Endothelial cell of umbilical vein (primary cell): Measurements from ENCODE around the gene KCNJ16. TPM values are rescaled to one million over a fixed set of nuclear protein-coding genes. Genes with fewer than 3 reads are reported as not detected.

Experiments used
- BruUV-seq: library from RNA; stranded (reverse); fragments of 400-500 nt; replicated peaks from 2 replicates; lab custom pipeline; 2021; lab: Mats Ljungman, UMichigan
- CTCF ChIA-PET: fragments of 300-600, 350-600 bp; sonication (Branson Sonifier 250); formaldehyde crosslinking; loops from one replicate; lab custom pipeline; 2021; ENCODE audit warnings: antibody characterized with exemption, inconsistent platforms; lab: Charles Lee
- POLR2A ChIA-PET: fragments of 300-600, 350-600 bp; sonication (Branson Sonifier 250); formaldehyde crosslinking; loops from one replicate; lab custom pipeline; 2021; ENCODE audit warnings: antibody characterized with exemption, inconsistent platforms; lab: Charles Lee
- DNase-seq: peaks from one replicate; pipeline ENCODE4 v3.0.0-alpha.2; 2011; ENCODE audit warnings: low read depth, low spot score
- FAIRE-seq: peaks from 2 replicates; lab custom pipeline; 2011; peaks lifted over from hg19 to GRCh38; lab: Jason Lieb, UNC
- H2AFZ ChIP-seq: 2 replicates; pipeline ENCODE4 v1.6.0; 2012; ENCODE audit warnings: low read depth, low read length, control low read depth, inconsistent platforms
- H3K27ac ChIP-seq: 2 replicates; pipeline ENCODE4 v1.5.1; 2011; ENCODE audit warnings: low read depth, mild to moderate bottlenecking, control low read depth, low read length, moderate library complexity; ENCODE audit not compliant: insufficient read depth
- H3K27me3 ChIP-seq, 2 experiments: 2 replicates each; pipeline versions ENCODE4 v1.6.0 to v1.6.1; 2011; ENCODE audit warnings: low read length in 2 of 2, mixed read lengths in 1 of 2; ENCODE audit not compliant: control insufficient read depth in 2 of 2, insufficient read depth in 2 of 2
- H3K36me3 ChIP-seq, 2 experiments: 2 replicates in 1 of 2; 3 replicates in 1 of 2; pipeline ENCODE4 v1.5.1; 2011; ENCODE audit warnings: low read length in 2 of 2, mild to moderate bottlenecking in 1 of 2, moderate library complexity in 1 of 2; ENCODE audit not compliant: control insufficient read depth in 2 of 2, insufficient read depth in 2 of 2; ENCODE audit errors: extremely low read depth in 1 of 2
- H3K4me1 ChIP-seq: 3 replicates; pipeline ENCODE4 v1.5.1; 2011; ENCODE audit warnings: mild to moderate bottlenecking, low read length; ENCODE audit not compliant: control insufficient read depth, insufficient read depth; ENCODE audit errors: extremely low read depth
- H3K4me2 ChIP-seq: 2 replicates; pipeline ENCODE4 v1.6.1; 2011; ENCODE audit warnings: low read length, control low read depth, mixed read lengths; ENCODE audit not compliant: insufficient read depth
- H3K4me3 ChIP-seq, 3 experiments: fragments of 200-600 bp in 1 of 3; sonication (generic), shearing (Covaris generic) in 1 of 3; replicated peaks in 1 of 3; 2 replicates each; pipeline ENCODE4 v1.5.1; 2011 to 2016; ENCODE audit warnings: control low read depth in 3 of 3, low read length in 3 of 3, mild to moderate bottlenecking in 2 of 3, inconsistent platforms in 1 of 3, low read depth in 1 of 3, moderate library complexity in 1 of 3; ENCODE audit not compliant: insufficient read depth in 1 of 3
- H3K79me2 ChIP-seq: 2 replicates; pipeline ENCODE4 v1.6.0; 2012; ENCODE audit warnings: low read length, inconsistent platforms; ENCODE audit not compliant: control insufficient read depth, insufficient read depth
- H3K9ac ChIP-seq: replicated peaks from 2 replicates; pipeline ENCODE3; 2011; ENCODE audit warnings: low read length, control low read depth; ENCODE audit not compliant: insufficient read depth; ENCODE audit errors: extremely low read depth
- H3K9me1 ChIP-seq: replicated peaks from 3 replicates; pipeline ENCODE4 v1.6.0; 2011; ENCODE audit warnings: mild to moderate bottlenecking, low read length; ENCODE audit not compliant: control insufficient read depth, insufficient read depth; ENCODE audit errors: extremely low read depth
- H3K9me3 ChIP-seq: replicated peaks from 2 replicates; pipeline ENCODE4 v1.5.1; 2012; ENCODE audit warnings: low read length, inconsistent platforms; ENCODE audit not compliant: control insufficient read depth, insufficient read depth
- H4K20me1 ChIP-seq: replicated peaks from 2 replicates; pipeline ENCODE3; 2011; ENCODE audit warnings: mild to moderate bottlenecking, low read length; ENCODE audit not compliant: control insufficient read depth, insufficient read depth; ENCODE audit errors: extremely low read depth
- EZH2 ChIP-seq: IDR thresholded peaks from 2 replicates; pipeline ENCODE4 v1.6.1; 2012; ENCODE audit warnings: borderline replicate concordance, low read depth, mild to moderate bottlenecking, moderate library complexity, low read length, inconsistent platforms; ENCODE audit not compliant: severe bottlenecking
- FOS ChIP-seq: IDR thresholded peaks from 2 replicates; pipeline ENCODE4 v1.6.1; 2011; ENCODE audit warnings: mild to moderate bottlenecking, low read length, moderate library complexity, borderline replicate concordance; ENCODE audit not compliant: insufficient read depth
- JUN ChIP-seq: IDR thresholded peaks from 2 replicates; pipeline ENCODE4 v1.6.1; 2011; ENCODE audit warnings: borderline replicate concordance, low read depth; ENCODE audit not compliant: insufficient read length, insufficient read depth
- MAX ChIP-seq: IDR thresholded peaks from 2 replicates; pipeline ENCODE4 v1.6.1; 2011; ENCODE audit not compliant: insufficient read depth, insufficient read length
- MYC ChIP-seq: IDR thresholded peaks from one replicate; pipeline ENCODE4 v1.6.1; 2011; ENCODE audit warnings: mild to moderate bottlenecking, low read depth, low read length
- POLR2AphosphoS5 ChIP-seq: IDR thresholded peaks from 2 replicates; pipeline ENCODE4 v1.6.1; 2012; ENCODE audit warnings: low read depth, mild to moderate bottlenecking, control low read depth, low read length, moderate library complexity; ENCODE audit not compliant: insufficient read depth
- dilution Hi-C: fragments of 300-500 bp; cut with MboI; formaldehyde crosslinking; loops from one replicate; pipeline ENCODE4 v1.15.0; 2019; ENCODE audit warnings: low sequenced_read_pairs; ENCODE audit not compliant: extremely low pct_ligation_motif_present
- intact Hi-C: fragments of 100-400 bp; cut with micrococcal nuclease; formaldehyde crosslinking; loops from one replicate; pipeline ENCODE4 v1.10.0; 2022
- polyA plus RNA-seq, 4 experiments: library from polyadenylated mRNA; depleted of rRNA in 3 of 4; stranded (reverse) in 3 of 4; unstranded in 1 of 4; fragments of >200 nt; gene quantifications; 2 replicates each; pipeline versions ENCODE4 v1.2.1 to v1.2.3, GENCODE V29; 2011 to 2012; ENCODE audit warnings: missing spikeins in 1 of 4
- total RNA-seq: library from RNA; stranded (reverse); gene quantifications from 2 replicates; pipeline ENCODE4 v1.2.3, GENCODE V29; 2021

Gene KCNJ16
- total and polyA plus RNA-seq, 2 donors (not counting 3 experiments of a cell fraction or from before 2014, with no cell fraction given) = 0.07 TPM; not detected in 1

DNA sequence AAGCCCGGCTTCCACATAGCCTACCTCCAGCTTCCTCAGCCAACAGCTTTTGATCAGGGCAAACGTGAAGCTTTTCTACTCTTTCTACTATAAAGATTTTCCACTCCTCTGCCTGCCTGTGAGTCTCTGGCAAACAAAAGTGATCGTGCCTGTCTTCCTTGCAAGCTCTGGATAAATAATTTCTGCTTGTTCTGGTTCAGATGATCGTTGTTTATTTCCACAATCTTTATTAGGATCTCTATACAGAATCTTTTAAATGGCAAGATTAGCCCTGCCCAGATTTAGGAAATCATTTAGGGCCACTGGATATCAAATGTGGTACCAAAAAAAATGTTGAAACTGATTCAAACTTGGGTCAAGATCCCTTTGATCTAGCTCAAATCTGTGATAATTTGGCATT lies 20.4 kb downstream of the KCNJ16 start:
- H3K36me3 ChIP-seq = no peaks in the 10 kb centered on the region
- no peak overlapping the region for H3K4me2 ChIP-seq
- H2AFZ ChIP-seq = no peak overlapping the region
- ChIA-PET CTCF (interaction anchor here (0.6 to 1.1 kb wide), 5 partner anchors 10 to 1408 kb away, joined by 3 to 4 read pairs (median 3); no protein-coding TSS in a partner anchor), POLR2A (no interaction called here)
- FAIRE-seq = no peak
- dilution Hi-C loops = no loop called here
- H3K27me3 ChIP-seq = no peaks in the 10 kb centered on the region
- no peaks in the 10 kb centered on the region for H3K9me1 ChIP-seq
- H3K27ac ChIP-seq = no peak overlapping the region
- TF ChIP-seq FOS (no peak), MAX (no peak), JUN (no peak), MYC (no peak)
- H4K20me1 ChIP-seq = no peaks in the 10 kb centered on the region
- intact Hi-C loops = no loop called here
- no peaks in the 10 kb centered on the region for H3K9me3 ChIP-seq
- no peaks in the 10 kb centered on the region for H3K79me2 ChIP-seq
- no peak overlapping the region for H3K4me3 ChIP-seq
- no peak overlapping the region for H3K9ac ChIP-seq
- H3K4me1 ChIP-seq = peaks cover 20% of the 10 kb centered on the region
- no peak for DNase-seq
- BruUV-seq = no TSS peak

DNA sequence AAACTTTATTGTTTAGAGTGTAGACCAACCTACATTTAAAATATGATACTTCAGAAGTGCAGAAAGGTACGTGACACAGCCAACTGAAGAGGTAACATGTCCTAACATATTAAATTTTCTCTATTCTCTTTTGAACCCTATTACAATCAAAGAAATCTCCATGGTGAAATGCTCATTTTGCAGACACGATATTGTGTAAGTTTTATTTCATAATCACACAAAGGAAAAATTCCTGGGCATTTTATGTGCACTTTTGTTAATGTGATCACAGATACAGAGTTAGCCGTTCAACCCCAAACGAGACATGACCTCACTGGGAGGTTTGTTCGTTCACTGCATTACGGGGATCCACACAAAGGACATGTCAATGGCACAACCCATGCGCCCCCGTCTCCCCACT lies 21.8 kb downstream of the KCNJ16 start:
- dilution Hi-C loops = no loop called here
- CTCF ChIA-PET = no interaction called here
- POLR2A ChIA-PET = no interaction called here
- H3K27ac ChIP-seq = no peak overlapping the region
- H3K9ac ChIP-seq = no peak overlapping the region
- H3K79me2 ChIP-seq = no peaks in the 10 kb centered on the region
- no peaks in the 10 kb centered on the region for H3K36me3 ChIP-seq
- no peaks in the 10 kb centered on the region for H3K9me1 ChIP-seq
- H4K20me1 ChIP-seq = no peaks in the 10 kb centered on the region
- H2AFZ ChIP-seq = no peak overlapping the region
- FAIRE-seq (no peak), DNase-seq (no peak)
- H3K4me1 ChIP-seq = peaks cover 11% of the 10 kb centered on the region
- no TSS peak for BruUV-seq
- H3K27me3 ChIP-seq = no peaks in the 10 kb centered on the region
- no peak overlapping the region for H3K4me2 ChIP-seq
- no peak overlapping the region for H3K4me3 ChIP-seq
- H3K9me3 ChIP-seq = no peaks in the 10 kb centered on the region
- intact Hi-C loops = no loop called here
- TF ChIP-seq EZH2 = no peak
- no peak for TF ChIP-seq POLR2AphosphoS5
- TF ChIP-seq JUN = no peak
- TF ChIP-seq MAX = no peak
- TF ChIP-seq MYC = no peak
